Measurements from ENCODE around the gene B9D1. TPM values are rescaled to one million over a fixed set of nuclear protein-coding genes. Genes with fewer than 3 reads are reported as not detected.

B9D1 gene
- total RNA-seq, 1 donor: 21.0 TPM

GRCh38 chr17:19372439-19372838 lies 9.9 kb upstream of the B9D1 start:
- no peak overlapping the region for H2AFZ ChIP-seq (ENCODE audit: low read length)
- no peaks in the 10 kb centered on the region for H4K20me1 ChIP-seq (ENCODE audit: insufficient read depth, low read length)
- no peak overlapping the region for H3K27ac ChIP-seq (ENCODE audit: low read depth, low read length)
- no peak overlapping the region for H3K4me2 ChIP-seq (ENCODE audit: insufficient read depth, low read length)
- H3K4me1 ChIP-seq (ENCODE audit: insufficient read depth, low read length): peaks cover 11% of the 10 kb centered on the region
- DNase-seq (ENCODE audit: insufficient read length, low spot score, missing footprints): no peak
- no peak overlapping the region for H3K4me3 ChIP-seq (ENCODE audit: insufficient read depth, low read length)
- no peaks in the 10 kb centered on the region for H3K27me3 ChIP-seq (ENCODE audit: insufficient read depth, low read length)
- no peak for TF ChIP-seq CTCF (IDR thresholded peaks at IDR 0.05; ENCODE audit: extremely low read depth, low read depth, low read length)
- H3K79me2 ChIP-seq (ENCODE audit: insufficient read depth, low read length): peaks cover 10% of the 10 kb centered on the region
- no peaks in the 10 kb centered on the region for H3K9me3 ChIP-seq (ENCODE audit: low read depth, low read length)
- H3K36me3 ChIP-seq (ENCODE audit: insufficient read depth, low read length): no peaks in the 10 kb centered on the region

- Histone ChIP-seq H3K4me3 (ENCODE audit: insufficient read depth, low read length) (no peak overlapping the region), H3K4me1 (ENCODE audit: insufficient read depth, low read length) (peaks cover 9% of the 10 kb centered on the region), H4K20me1 (ENCODE audit: insufficient read depth, low read length) (no peaks in the 10 kb centered on the region), H3K27ac (ENCODE audit: low read depth, low read length) (no peak overlapping the region), H3K36me3 (ENCODE audit: insufficient read depth, low read length) (no peaks in the 10 kb centered on the region), H2AFZ (ENCODE audit: low read length) (no peak overlapping the region), H3K9me3 (ENCODE audit: low read depth, low read length) (no peaks in the 10 kb centered on the region), H3K4me2 (ENCODE audit: insufficient read depth, low read length) (no peak overlapping the region), H3K27me3 (ENCODE audit: insufficient read depth, low read length) (no peaks in the 10 kb centered on the region), H3K79me2 (ENCODE audit: insufficient read depth, low read length) (peaks cover 10% of the 10 kb centered on the region)
- DNase-seq (ENCODE audit: insufficient read length, low spot score, missing footprints): no peak
- TF ChIP-seq CTCF (IDR thresholded peaks at IDR 0.05; ENCODE audit: extremely low read depth, low read depth, low read length): no peak
Measured at GRCh38 chr17:19372011-19372370, 9.5 kb upstream of the B9D1 start.

- Histone ChIP-seq H3K36me3 (ENCODE audit: insufficient read depth, low read length) (no peaks in the 10 kb centered on the region), H2AFZ (ENCODE audit: low read length) (no peak overlapping the region), H3K79me2 (ENCODE audit: insufficient read depth, low read length) (peaks cover 7% of the 10 kb centered on the region), H3K27me3 (ENCODE audit: insufficient read depth, low read length) (no peaks in the 10 kb centered on the region), H3K4me2 (ENCODE audit: insufficient read depth, low read length) (no peak overlapping the region), H4K20me1 (ENCODE audit: insufficient read depth, low read length) (no peaks in the 10 kb centered on the region), H3K9me3 (ENCODE audit: low read depth, low read length) (no peaks in the 10 kb centered on the region), H3K4me1 (ENCODE audit: insufficient read depth, low read length) (peaks cover 5% of the 10 kb centered on the region), H3K4me3 (ENCODE audit: insufficient read depth, low read length) (no peak overlapping the region), H3K27ac (ENCODE audit: low read depth, low read length) (no peak overlapping the region)
- no peak for TF ChIP-seq CTCF (IDR thresholded peaks at IDR 0.05; ENCODE audit: extremely low read depth, low read depth, low read length)
- no peak for DNase-seq (ENCODE audit: insufficient read length, low spot score, missing footprints)
Measured at GRCh38 chr17:19371259-19372010, 8.9 kb upstream of the B9D1 start.

- Histone ChIP-seq H3K27me3 (ENCODE audit: insufficient read depth, low read length) (no peaks in the 10 kb centered on the region), H3K9me3 (ENCODE audit: low read depth, low read length) (no peaks in the 10 kb centered on the region), H3K4me1 (ENCODE audit: insufficient read depth, low read length) (peaks cover 5% of the 10 kb centered on the region), H3K27ac (ENCODE audit: low read depth, low read length) (no peak overlapping the region), H4K20me1 (ENCODE audit: insufficient read depth, low read length) (no peaks in the 10 kb centered on the region), H3K36me3 (ENCODE audit: insufficient read depth, low read length) (no peaks in the 10 kb centered on the region), H2AFZ (ENCODE audit: low read length) (peak overlapping the region; percentile 5), H3K4me2 (ENCODE audit: insufficient read depth, low read length) (no peak overlapping the region), H3K4me3 (ENCODE audit: insufficient read depth, low read length) (no peak overlapping the region), H3K79me2 (ENCODE audit: insufficient read depth, low read length) (peaks cover 1% of the 10 kb centered on the region)
- TF ChIP-seq CTCF (IDR thresholded peaks at IDR 0.05; ENCODE audit: extremely low read depth, low read depth, low read length): no peak
- DNase-seq (ENCODE audit: insufficient read length, low spot score, missing footprints): peak; percentile 87
Measured at GRCh38 chr17:19370493-19370960, 8.0 kb upstream of the B9D1 start.
